CD14-positive monocyte (primary cell): ENCODE measurements around the gene YAF2. TPM values are rescaled to one million over a fixed set of nuclear protein-coding genes. Genes with fewer than 3 reads are reported as not detected.
A peak's percentile ranks its signal among the peaks of the same experiment; 100 is the strongest.

Source experiments
- DNase-seq, 3 donors: peaks; one replicate each; pipeline ENCODE4 v3.0.0-alpha.2; 2011 to 2022
- H2AFZ ChIP-seq: 2 replicates; pipeline ENCODE4 v1.6.0; 2012; ENCODE audit warnings: mild to moderate bottlenecking, low read depth, low read length, inconsistent platforms; ENCODE audit not compliant: insufficient read depth, poor library complexity, severe bottlenecking
- H3K27ac ChIP-seq, 2 donors: 1 replicate in 1 of 2; 2 replicates in 1 of 2; pipeline ENCODE4 v1.5.1; 2012 to 2013; ENCODE audit warnings: low read length in 2 of 2, control low read depth in 1 of 2, inconsistent platforms in 1 of 2, low read depth in 1 of 2, mild to moderate bottlenecking in 1 of 2
- H3K27me3 ChIP-seq, 2 donors: one replicate each; pipeline versions ENCODE4 v1.6.0 to v1.6.1; 2011 to 2013; ENCODE audit warnings: low read length in 2 of 2; ENCODE audit not compliant: control insufficient read depth in 2 of 2, insufficient read depth in 2 of 2
- H3K36me3 ChIP-seq, 2 donors: replicated peaks in 1 of 2; 1 replicate in 1 of 2; 2 replicates in 1 of 2; pipeline versions ENCODE4 v1.5.1 to v1.6.1; 2012 to 2013; ENCODE audit warnings: low read length in 2 of 2, control low read depth in 1 of 2, inconsistent platforms in 1 of 2, mild to moderate bottlenecking in 1 of 2; ENCODE audit not compliant: insufficient read depth in 2 of 2, control insufficient read depth in 1 of 2
- H3K4me1 ChIP-seq, 2 donors: 1 replicate in 1 of 2; 2 replicates in 1 of 2; pipeline versions ENCODE4 v1.5.1 to v1.6.1; 2012 to 2013; ENCODE audit warnings: low read length in 2 of 2, control low read depth in 1 of 2, inconsistent platforms in 1 of 2, mild to moderate bottlenecking in 1 of 2, moderate library complexity in 1 of 2; ENCODE audit not compliant: insufficient read depth in 2 of 2, control insufficient read depth in 1 of 2
- H3K4me2 ChIP-seq: replicated peaks from 2 replicates; pipeline ENCODE3; 2012; ENCODE audit warnings: low read length, moderate library complexity, mild to moderate bottlenecking; ENCODE audit not compliant: poor library complexity, severe bottlenecking; ENCODE audit errors: extremely low read depth
- H3K4me3 ChIP-seq, 3 experiments: fragments of 200-600 bp in 1 of 3; sonication (generic) in 1 of 3; replicated peaks in 1 of 3; 1 replicate in 2 of 3; 2 replicates in 1 of 3; pipeline ENCODE4 v1.5.1; 2011 to 2013; ENCODE audit warnings: low read length in 3 of 3, mild to moderate bottlenecking in 3 of 3, control low read depth in 2 of 3, low read depth in 2 of 3, inconsistent platforms in 1 of 3, moderate library complexity in 1 of 3
- H3K79me2 ChIP-seq: 2 replicates; pipeline ENCODE4 v1.6.0; 2012; ENCODE audit warnings: mild to moderate bottlenecking, control low read depth, inconsistent platforms, low read length, moderate library complexity; ENCODE audit not compliant: insufficient read depth
- H3K9ac ChIP-seq: 2 replicates; pipeline ENCODE4 v1.6.0; 2017; ENCODE audit warnings: low read length, mild to moderate bottlenecking; ENCODE audit not compliant: insufficient read depth, poor library complexity, severe bottlenecking
- H3K9me3 ChIP-seq, 2 donors: replicated peaks in 1 of 2; 1 replicate in 1 of 2; 2 replicates in 1 of 2; pipeline versions ENCODE4 v1.5.1 to v1.6.1; 2012 to 2013; ENCODE audit warnings: low read length in 2 of 2, control low read depth in 1 of 2; ENCODE audit not compliant: control insufficient read depth in 1 of 2, insufficient read depth in 1 of 2
- H4K20me1 ChIP-seq: 2 replicates; pipeline ENCODE4 v1.6.0; 2012; ENCODE audit warnings: mild to moderate bottlenecking, low read length, control low read depth, moderate library complexity; ENCODE audit not compliant: insufficient read depth
- H3K27ac Mint-ChIP-seq, 7 donors: one replicate each; pipeline ENCODE4 v1.8.0; 2020; ENCODE audit warnings: mild to moderate bottlenecking in 7 of 7, mixed read lengths in 7 of 7, moderate library complexity in 6 of 7, inconsistent platforms in 2 of 7
- H3K27me3 Mint-ChIP-seq, 3 donors: one replicate each; pipeline ENCODE4 v1.8.0; 2021 to 2022; ENCODE audit warnings: low read depth in 3 of 3, mild to moderate bottlenecking in 3 of 3, mixed read lengths in 3 of 3, moderate library complexity in 3 of 3, inconsistent platforms in 1 of 3
- H3K36me3 Mint-ChIP-seq, 2 donors: one replicate each; pipeline ENCODE4 v1.8.0; 2020; ENCODE audit warnings: mixed read lengths in 2 of 2, inconsistent platforms in 1 of 2, mild to moderate bottlenecking in 1 of 2
- H3K4me1 Mint-ChIP-seq: one replicate; pipeline ENCODE4 v1.8.0; 2020; ENCODE audit warnings: mild to moderate bottlenecking, mixed read lengths
- H3K4me3 Mint-ChIP-seq, 2 donors: one replicate each; pipeline ENCODE4 v1.8.0; 2020; ENCODE audit warnings: mild to moderate bottlenecking in 2 of 2, mixed read lengths in 2 of 2, moderate library complexity in 1 of 2
- H3K9me3 Mint-ChIP-seq, 7 donors: one replicate each; pipeline ENCODE4 v1.8.0; 2020 to 2022; ENCODE audit warnings: mixed read lengths in 7 of 7, mild to moderate bottlenecking in 6 of 7, moderate library complexity in 6 of 7, inconsistent platforms in 2 of 7
- CTCF ChIP-seq: fragments of 200-600 bp; IDR thresholded peaks from one replicate; pipeline ENCODE4 v1.8.0; 2022; ENCODE audit warnings: antibody characterized with exemption, mild to moderate bottlenecking
- WGBS: methylation state at CpG from one replicate; pipeline ENCODE4 v1.1.5; 2013; ENCODE audit warnings: missing lambda C conversion rate; ENCODE audit not compliant: insufficient coverage; 5-methylcytosine and 5-hydroxymethylcytosine counted together
- intact Hi-C, 2 donors: fragments of 100-400 bp; cut with micrococcal nuclease; formaldehyde crosslinking; loops; one replicate each; pipeline versions ENCODE4 v1.15.0 to v1.15.1; 2023
- polyA plus RNA-seq, 3 donors: library from polyadenylated mRNA; depleted of rRNA in 1 of 3; unstranded in 2 of 3; stranded (reverse) in 1 of 3; fragments of 300-500 nt in 2 of 3; fragments of >200 nt in 1 of 3; fragmentation: Illumina TruSeq in 2 of 3; gene quantifications; 1 replicate in 2 of 3; 2 replicates in 1 of 3; pipeline ENCODE4 v1.2.3, GENCODE V29; 2012 to 2021

YAF2 gene
- polyA plus RNA-seq, 3 donors: 6.2 to 11.0 (median 8.5) TPM

- Mint-ChIP-seq H3K4me3 (no peak overlapping the region), H3K27me3 (peaks cover 0 to 3% (median 2%) of the 10 kb centered on the region in 3 donors), H3K36me3 (peaks cover 4 to 5% of the 10 kb centered on the region in 2 donors), H3K9me3 (no peaks in the 10 kb centered on the region), H3K27ac (no peak overlapping the region), H3K4me1 (peaks cover 38% of the 10 kb centered on the region)
- H3K4me1 ChIP-seq: peaks cover 16 to 34% of the 10 kb centered on the region in 2 donors
- intact Hi-C loops: loop anchor here (10.0 kb wide), 2 partner anchors 93 to 183 kb away; partner anchors contain the start of genes PPHLN1 (in 1 of the 2), YAF2 (in 1 of the 2) and ZCRB1 (in 1 of the 2)
- no peak overlapping the region for H3K27ac ChIP-seq
- DNase-seq: peak in 2 of 3 donors; percentile 11 to 44
- H3K36me3 ChIP-seq: no peaks in the 10 kb centered on the region
- H2AFZ ChIP-seq: no peak overlapping the region
- H4K20me1 ChIP-seq: peaks cover 45% of the 10 kb centered on the region
- no peaks in the 10 kb centered on the region for H3K9me3 ChIP-seq
- H3K4me3 ChIP-seq: no peak overlapping the region
- peaks cover 71% of the 10 kb centered on the region for H3K79me2 ChIP-seq
- H3K27me3 ChIP-seq: no peaks in the 10 kb centered on the region
- WGBS: no CpG with 5 or more reads among the region's 3 CpGs
- H3K9ac ChIP-seq: no peak overlapping the region
- TF ChIP-seq CTCF: no peak
- no peak overlapping the region for H3K4me2 ChIP-seq
Observed at GRCh38 chr12:42141981-42142606, 96.0 kb downstream of the YAF2 start.

GRCh38 chr12:42140901-42141300 is 97.1 kb downstream of the YAF2 start:
- no peaks in the 10 kb centered on the region for H3K9me3 Mint-ChIP-seq
- no peak overlapping the region for H3K4me2 ChIP-seq
- peaks cover 16 to 34% of the 10 kb centered on the region in 2 donors for H3K4me1 ChIP-seq
- 91% methylated on average over 1 of the region's 3 CpGs for WGBS
- H3K9me3 ChIP-seq: no peaks in the 10 kb centered on the region
- peaks cover 41% of the 10 kb centered on the region for H3K4me1 Mint-ChIP-seq
- H3K27ac ChIP-seq: no peak overlapping the region
- peaks cover 0 to 2% (median 2%) of the 10 kb centered on the region in 3 donors for H3K27me3 Mint-ChIP-seq
- H3K36me3 Mint-ChIP-seq: peaks cover 4 to 5% of the 10 kb centered on the region in 2 donors
- peaks cover 83% of the 10 kb centered on the region for H3K79me2 ChIP-seq
- no peaks in the 10 kb centered on the region for H3K36me3 ChIP-seq
- no peak for TF ChIP-seq CTCF
- H3K27ac Mint-ChIP-seq: peak overlapping the region in 5 of 7 donors; percentile 4 to 54 (median 7)
- H4K20me1 ChIP-seq: peaks cover 53% of the 10 kb centered on the region
- no peak overlapping the region for H3K4me3 Mint-ChIP-seq
- H3K4me3 ChIP-seq: no peak overlapping the region
- H3K9ac ChIP-seq: no peak overlapping the region
- H3K27me3 ChIP-seq: no peaks in the 10 kb centered on the region
- no peak for DNase-seq
- intact Hi-C loops: loop anchor here (10.0 kb wide), 2 partner anchors 94 to 184 kb away; partner anchors contain the start of genes PPHLN1 (in 1 of the 2), YAF2 (in 1 of the 2) and ZCRB1 (in 1 of the 2)
- no peak overlapping the region for H2AFZ ChIP-seq
